ENCODE data around the gene TSFM.

The TSFM gene

GRCh38 chr12:57749061-57749460 is 33.5 kb upstream of the TSFM start:
- FAIRE-seq (no peak), DNase-seq (ENCODE audit: insufficient read length, low spot score) (no peak)
- TF ChIP-seq CTCF (IDR thresholded peaks at IDR 0.05; ENCODE audit: insufficient read depth, missing control alignments): no peak

- no peak for FAIRE-seq
- no peak for TF ChIP-seq CTCF (IDR thresholded peaks at IDR 0.05; ENCODE audit: insufficient read depth, missing control alignments)
- DNase-seq (ENCODE audit: insufficient read length, low spot score): no peak
Observed at GRCh38 chr12:57750561-57751431, 31.8 kb upstream of the TSFM start.

- FAIRE-seq (no peak), DNase-seq (ENCODE audit: insufficient read length, low spot score) (no peak)
- no peak for TF ChIP-seq CTCF (IDR thresholded peaks at IDR 0.05; ENCODE audit: insufficient read depth, missing control alignments)
Observed at GRCh38 chr12:57751432-57751787, 31.2 kb upstream of the TSFM start.

GRCh38 chr12:57751788-57752667 is 30.6 kb upstream of the TSFM start, which contains the start of gene CDK4:
CDK4 (minus strand) TSS chr12:57752310; CDS start chr12:57751717, 593 bp downstream.
- DNase-seq (ENCODE audit: insufficient read length, low spot score) (peak; percentile 55), FAIRE-seq (no peak)
- no peak for TF ChIP-seq CTCF (IDR thresholded peaks at IDR 0.05; ENCODE audit: insufficient read depth, missing control alignments)

GRCh38 chr12:57752668-57753000 is 30.0 kb upstream of the TSFM start:
- no peak for TF ChIP-seq CTCF (IDR thresholded peaks at IDR 0.05; ENCODE audit: insufficient read depth, missing control alignments)
- DNase-seq (ENCODE audit: insufficient read length, low spot score): no peak
- no peak for FAIRE-seq

GRCh38 chr12:57753756-57754337 is 28.7 kb upstream of the TSFM start:
- TF ChIP-seq CTCF (IDR thresholded peaks at IDR 0.05; ENCODE audit: insufficient read depth, missing control alignments): no peak
- DNase-seq (ENCODE audit: insufficient read length, low spot score) (no peak), FAIRE-seq (no peak)
